WERI-Rb-1 (cell line): ENCODE results near the gene JAKMIP2.
"Not testable (repeated sequence)": the region's sequence is repeated elsewhere in the genome, so short reads cannot be mapped to it uniquely, and the experiment has no call there.

Source experiments
- DNase-seq: peaks from one replicate; pipeline ENCODE4 v3.0.0-alpha.2; 2020
- H3K27ac ChIP-seq: fragments of 250-450 bp; sonication (Bioruptor Pico); 2 replicates; pipeline ENCODE4 v1.5.1; 2020; ENCODE audit warnings: mild to moderate bottlenecking, moderate library complexity
- H3K27me3 ChIP-seq: fragments of 250-450 bp; sonication (Bioruptor Pico); 2 replicates; pipeline ENCODE4 v1.5.1; 2021; ENCODE audit warnings: mild to moderate bottlenecking, low read depth, moderate library complexity; ENCODE audit not compliant: insufficient read depth, severe bottlenecking
- H3K36me3 ChIP-seq: fragments of 250-450 bp; sonication (Bioruptor Pico); 2 replicates; pipeline ENCODE4 v1.5.1; 2020; ENCODE audit warnings: mild to moderate bottlenecking, moderate library complexity
- H3K4me3 ChIP-seq: 2 replicates; pipeline ENCODE4 v1.5.1; 2011; ENCODE audit warnings: low read depth, mild to moderate bottlenecking, control low read depth, low read length
- H3K9me3 ChIP-seq: fragments of 250-450 bp; sonication (Bioruptor Pico); 2 replicates; pipeline ENCODE4 v1.5.1; 2021; ENCODE audit warnings: mild to moderate bottlenecking, moderate library complexity; ENCODE audit not compliant: severe bottlenecking
- TF ChIP-seq, protein P1 (sequence below): IDR thresholded peaks from 2 replicates; pipeline ENCODE4 v1.5.1; 2011; ENCODE audit warnings: low read depth, mild to moderate bottlenecking, control low read depth, inconsistent platforms, low read length

JAKMIP2 gene

DNA sequence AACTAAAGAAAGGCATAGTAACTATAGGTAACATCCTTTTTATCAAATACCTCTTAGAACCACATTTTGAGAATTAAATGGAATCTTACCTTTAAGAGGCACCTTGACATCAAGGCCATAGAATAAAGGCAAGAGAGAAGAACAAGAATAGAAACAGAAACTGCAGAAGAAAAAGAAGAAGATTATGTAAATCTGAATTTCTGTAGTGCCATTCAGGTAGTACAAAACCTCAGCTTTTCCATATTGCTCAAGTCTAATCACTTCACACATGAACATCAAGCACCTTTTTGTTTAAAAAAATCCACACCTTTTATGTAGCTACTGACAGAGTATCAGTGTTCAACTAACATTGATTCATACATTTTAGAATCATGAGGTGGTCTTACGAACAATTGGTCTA, 180.9 kb downstream of the JAKMIP2 start:
- H3K9me3 ChIP-seq = no peaks in the 10 kb centered on the region
- TF ChIP-seq, protein P1, sequence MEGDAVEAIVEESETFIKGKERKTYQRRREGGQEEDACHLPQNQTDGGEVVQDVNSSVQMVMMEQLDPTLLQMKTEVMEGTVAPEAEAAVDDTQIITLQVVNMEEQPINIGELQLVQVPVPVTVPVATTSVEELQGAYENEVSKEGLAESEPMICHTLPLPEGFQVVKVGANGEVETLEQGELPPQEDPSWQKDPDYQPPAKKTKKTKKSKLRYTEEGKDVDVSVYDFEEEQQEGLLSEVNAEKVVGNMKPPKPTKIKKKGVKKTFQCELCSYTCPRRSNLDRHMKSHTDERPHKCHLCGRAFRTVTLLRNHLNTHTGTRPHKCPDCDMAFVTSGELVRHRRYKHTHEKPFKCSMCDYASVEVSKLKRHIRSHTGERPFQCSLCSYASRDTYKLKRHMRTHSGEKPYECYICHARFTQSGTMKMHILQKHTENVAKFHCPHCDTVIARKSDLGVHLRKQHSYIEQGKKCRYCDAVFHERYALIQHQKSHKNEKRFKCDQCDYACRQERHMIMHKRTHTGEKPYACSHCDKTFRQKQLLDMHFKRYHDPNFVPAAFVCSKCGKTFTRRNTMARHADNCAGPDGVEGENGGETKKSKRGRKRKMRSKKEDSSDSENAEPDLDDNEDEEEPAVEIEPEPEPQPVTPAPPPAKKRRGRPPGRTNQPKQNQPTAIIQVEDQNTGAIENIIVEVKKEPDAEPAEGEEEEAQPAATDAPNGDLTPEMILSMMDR = no peak
- no peaks in the 10 kb centered on the region for H3K27me3 ChIP-seq
- no peak for DNase-seq
- no peak overlapping the region for H3K27ac ChIP-seq
- no peak overlapping the region for H3K4me3 ChIP-seq
- no peaks in the 10 kb centered on the region for H3K36me3 ChIP-seq

DNA sequence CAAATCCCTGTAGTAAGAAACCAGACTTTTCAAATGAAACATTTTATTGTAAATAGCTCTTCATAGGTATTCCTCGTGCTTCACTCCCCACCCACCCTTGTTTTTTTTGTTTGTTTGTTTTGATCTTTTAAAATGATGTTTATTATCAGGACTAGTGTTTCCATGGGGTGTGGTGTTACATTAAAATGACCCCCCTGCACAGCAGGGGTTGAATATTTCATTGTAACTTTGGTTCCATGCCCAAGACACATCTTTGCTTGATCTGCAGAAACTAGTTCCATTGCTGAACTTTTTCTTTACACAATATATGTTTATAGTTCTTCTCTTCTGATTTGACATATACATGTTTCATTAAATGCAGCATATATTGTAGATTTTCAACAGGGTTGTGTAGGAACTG, 191.4 kb downstream of the JAKMIP2 start:
- no peaks in the 10 kb centered on the region for H3K27me3 ChIP-seq
- H3K27ac ChIP-seq = no peak overlapping the region
- H3K9me3 ChIP-seq = peaks cover 5% of the 10 kb centered on the region
- DNase-seq = no peak
- no peaks in the 10 kb centered on the region for H3K36me3 ChIP-seq
- no peak overlapping the region for H3K4me3 ChIP-seq
- TF ChIP-seq, protein P1 = no peak

DNA sequence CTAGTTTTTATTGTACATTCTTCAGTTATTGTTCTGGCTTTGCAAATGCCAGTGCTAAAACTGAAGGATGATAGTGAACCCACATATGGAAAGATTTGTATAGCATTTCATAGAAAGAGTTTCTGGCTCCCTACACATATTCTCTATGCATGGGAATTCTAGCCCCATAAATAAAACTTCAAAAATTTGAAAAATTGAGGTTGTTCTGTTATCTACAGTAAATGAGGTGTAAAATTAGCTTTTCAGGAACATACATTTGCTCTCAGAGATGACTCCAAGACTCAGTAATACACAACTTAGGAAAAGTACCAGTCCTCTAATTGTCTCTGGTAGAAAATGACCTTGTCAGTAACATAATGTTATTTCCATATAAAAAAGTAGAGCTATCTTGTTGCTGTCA, 192.4 kb downstream of the JAKMIP2 start:
- no peaks in the 10 kb centered on the region for H3K27me3 ChIP-seq
- TF ChIP-seq, protein P1 = no peak
- H3K27ac ChIP-seq = no peak overlapping the region
- peaks cover 5% of the 10 kb centered on the region for H3K9me3 ChIP-seq
- no peaks in the 10 kb centered on the region for H3K36me3 ChIP-seq
- H3K4me3 ChIP-seq = no peak overlapping the region
- DNase-seq = no peak

DNA sequence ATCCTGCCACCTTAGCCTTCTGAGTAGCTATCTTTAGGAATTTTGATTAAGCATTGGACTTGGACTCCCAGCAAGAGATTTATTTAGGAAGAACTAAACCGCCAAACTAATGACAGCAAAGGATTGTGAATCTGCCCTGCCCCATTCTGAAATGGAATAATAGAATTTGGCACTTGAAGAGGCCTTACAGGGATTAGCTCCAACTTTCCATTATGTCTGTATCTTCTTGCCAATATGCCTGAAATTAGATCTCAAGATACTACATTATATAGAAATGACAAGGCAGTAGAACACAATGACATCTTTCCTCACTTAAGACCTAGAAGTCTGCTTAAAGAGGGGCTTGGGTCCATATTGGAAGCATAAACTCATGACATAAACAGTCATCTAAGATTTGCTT, 195.7 kb downstream of the JAKMIP2 start:
- no peak for DNase-seq
- Histone ChIP-seq H3K36me3 (no peaks in the 10 kb centered on the region), H3K4me3 (no peak overlapping the region), H3K9me3 (no peaks in the 10 kb centered on the region), H3K27me3 (no peaks in the 10 kb centered on the region), H3K27ac (no peak overlapping the region)
- TF ChIP-seq, protein P1 = no peak

DNA sequence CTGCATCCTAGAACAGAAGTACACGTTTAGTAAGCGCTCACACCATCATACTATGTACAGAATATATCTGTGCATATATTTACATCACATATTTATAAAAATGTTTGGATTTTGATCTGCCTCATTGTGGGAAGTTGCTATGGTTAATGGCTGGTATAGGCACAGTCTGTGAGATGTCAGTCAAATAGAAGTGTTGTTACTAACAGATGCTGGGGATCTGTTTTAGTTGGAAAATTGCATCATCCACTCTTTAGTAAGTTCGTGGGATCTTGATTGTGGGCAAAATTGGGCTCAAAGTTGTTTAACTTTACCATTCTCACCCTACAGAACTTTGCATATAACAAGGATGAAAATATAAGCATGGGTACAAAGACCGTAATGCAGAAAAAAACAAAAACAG, 196.3 kb downstream of the JAKMIP2 start:
- no peak overlapping the region for H3K4me3 ChIP-seq

DNA sequence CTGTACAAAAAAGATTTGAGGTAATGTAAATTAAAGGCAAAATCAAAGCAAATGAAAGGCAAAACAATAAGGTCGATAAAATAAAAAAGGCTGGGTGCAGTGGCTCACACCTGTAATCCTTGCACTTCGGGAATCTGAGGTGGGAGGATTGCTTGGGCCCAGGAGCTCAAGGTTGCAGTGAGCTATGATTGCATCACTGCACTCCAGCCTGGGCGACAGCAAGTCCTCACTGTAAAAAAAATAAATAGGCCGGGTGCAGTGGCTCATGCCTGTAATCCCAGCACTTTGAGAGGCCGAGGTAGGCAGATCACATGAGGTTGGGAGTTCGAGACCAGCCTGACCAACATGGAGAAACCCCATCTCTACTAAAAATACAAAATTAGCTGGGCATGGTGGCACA, 200.3 kb downstream of the JAKMIP2 start:
- not testable (repeated sequence) for DNase-seq, H3K27me3 ChIP-seq, H3K4me3 ChIP-seq, H3K9me3 ChIP-seq, H3K27ac ChIP-seq, H3K36me3 ChIP-seq

More for the DNA sequence above, 196.3 kb downstream of the JAKMIP2 start:
- no peak overlapping the region for H3K27ac ChIP-seq
- no peaks in the 10 kb centered on the region for H3K27me3 ChIP-seq
- TF ChIP-seq, protein P1 = no peak
- DNase-seq = no peak
- no peaks in the 10 kb centered on the region for H3K9me3 ChIP-seq
- H3K36me3 ChIP-seq = no peaks in the 10 kb centered on the region

DNA sequence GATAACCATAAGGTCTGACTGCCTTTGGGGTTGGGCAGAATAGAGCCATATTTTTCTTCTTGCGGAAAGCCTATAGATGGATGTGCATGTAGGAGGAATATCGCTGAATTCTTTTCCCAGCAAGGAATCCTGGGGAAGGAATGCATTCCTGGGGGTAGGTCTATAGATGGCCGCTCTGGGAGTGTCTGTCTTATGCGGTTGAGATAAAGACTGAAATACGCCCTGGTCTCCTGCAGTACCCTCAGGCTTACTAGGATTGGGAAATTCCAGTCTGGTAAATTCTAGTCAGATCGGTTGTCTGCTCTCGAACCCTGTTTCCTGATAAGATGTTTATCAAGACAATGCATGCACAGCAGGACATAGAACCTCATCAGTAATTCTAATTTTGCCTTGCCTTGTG, 202.1 kb downstream of the JAKMIP2 start:
- DNase-seq, H3K27me3 ChIP-seq, H3K36me3 ChIP-seq, H3K27ac ChIP-seq, H3K9me3 ChIP-seq, H3K4me3 ChIP-seq: not testable (repeated sequence)
